CD8-positive, alpha-beta memory T cell (primary cell): ENCODE measurements around the gene NTM. TPM values are rescaled to one million over a fixed set of nuclear protein-coding genes. Genes with fewer than 3 reads are reported as not detected.

ENCODE experiments used
- CTCF ChIA-PET: fragments of 350-600 bp; sonication (Branson Sonifier 250); formaldehyde crosslinking; loops from one replicate; lab custom pipeline; 2021; ENCODE audit warnings: antibody characterized with exemption; lab: Charles Lee
- POLR2A ChIA-PET: fragments of 350-600 bp; sonication (Branson Sonifier 250); formaldehyde crosslinking; loops from one replicate; lab custom pipeline; 2021; ENCODE audit warnings: antibody characterized with exemption; lab: Charles Lee
- DNase-seq, 5 donors: peaks; one replicate each; pipeline versions ENCODE4 v3.0.0 to v3.0.0-alpha.2; 2020 to 2022; ENCODE audit warnings: mixed read lengths in 1 of 5
- H3K27ac ChIP-seq: one replicate; pipeline ENCODE4 v1.7.0; 2013; ENCODE audit warnings: low read depth, mild to moderate bottlenecking, low read length, moderate library complexity
- H3K27me3 ChIP-seq: 2 replicates; pipeline ENCODE4 v1.7.0; 2013; ENCODE audit warnings: low read length, mild to moderate bottlenecking; ENCODE audit not compliant: insufficient read depth, poor library complexity, severe bottlenecking
- H3K36me3 ChIP-seq: 2 replicates; pipeline ENCODE4 v1.7.0; 2013; ENCODE audit warnings: mild to moderate bottlenecking, low read length, moderate library complexity; ENCODE audit not compliant: insufficient read depth
- H3K4me1 ChIP-seq: 2 replicates; pipeline ENCODE4 v1.7.0; 2013; ENCODE audit warnings: mild to moderate bottlenecking, low read length, moderate library complexity; ENCODE audit not compliant: insufficient read depth
- H3K4me3 ChIP-seq: 2 replicates; pipeline ENCODE4 v1.7.0; 2013; ENCODE audit warnings: mild to moderate bottlenecking, low read length
- H3K9me3 ChIP-seq: 2 replicates; pipeline ENCODE4 v1.7.0; 2013; ENCODE audit warnings: mild to moderate bottlenecking, low read length
- H3K27ac Mint-ChIP-seq, 8 donors: one replicate each; pipeline ENCODE4 v1.8.0; 2020 to 2021; ENCODE audit warnings: mixed read lengths in 8 of 8, mild to moderate bottlenecking in 6 of 8, inconsistent platforms in 3 of 8, moderate library complexity in 3 of 8
- H3K27me3 Mint-ChIP-seq, 2 donors: one replicate each; pipeline ENCODE4 v1.8.0; 2020 to 2021; ENCODE audit warnings: mixed read lengths in 2 of 2, mild to moderate bottlenecking in 1 of 2, moderate library complexity in 1 of 2
- H3K36me3 Mint-ChIP-seq, 3 donors: one replicate each; pipeline ENCODE4 v1.8.0; 2020 to 2021; ENCODE audit warnings: mixed read lengths in 3 of 3, inconsistent platforms in 1 of 3, mild to moderate bottlenecking in 1 of 3
- H3K4me1 Mint-ChIP-seq, 3 donors: one replicate each; pipeline ENCODE4 v1.8.0; 2020 to 2021; ENCODE audit warnings: mixed read lengths in 3 of 3, inconsistent platforms in 1 of 3, mild to moderate bottlenecking in 1 of 3
- H3K4me3 Mint-ChIP-seq, 7 donors: one replicate each; pipeline ENCODE4 v1.8.0; 2020 to 2021; ENCODE audit warnings: mixed read lengths in 7 of 7, mild to moderate bottlenecking in 6 of 7, moderate library complexity in 4 of 7, inconsistent platforms in 2 of 7
- H3K9me3 Mint-ChIP-seq, 5 donors: one replicate each; pipeline ENCODE4 v1.8.0; 2020 to 2022; ENCODE audit warnings: mixed read lengths in 5 of 5, mild to moderate bottlenecking in 3 of 5, moderate library complexity in 2 of 5, inconsistent platforms in 1 of 5
- polyA plus RNA-seq: library from polyadenylated mRNA; unstranded; fragments of 300-500 nt; fragmentation: Illumina TruSeq; gene quantifications from one replicate; pipeline ENCODE4 v1.2.3, GENCODE V29; 2021
- total RNA-seq, 2 experiments: library from RNA; stranded (reverse); gene quantifications; one replicate each; pipeline ENCODE4 v1.2.3, GENCODE V29; 2021

The NTM gene
- total and polyA plus RNA-seq, 3 experiments from 2014 or later: not detected

DNA sequence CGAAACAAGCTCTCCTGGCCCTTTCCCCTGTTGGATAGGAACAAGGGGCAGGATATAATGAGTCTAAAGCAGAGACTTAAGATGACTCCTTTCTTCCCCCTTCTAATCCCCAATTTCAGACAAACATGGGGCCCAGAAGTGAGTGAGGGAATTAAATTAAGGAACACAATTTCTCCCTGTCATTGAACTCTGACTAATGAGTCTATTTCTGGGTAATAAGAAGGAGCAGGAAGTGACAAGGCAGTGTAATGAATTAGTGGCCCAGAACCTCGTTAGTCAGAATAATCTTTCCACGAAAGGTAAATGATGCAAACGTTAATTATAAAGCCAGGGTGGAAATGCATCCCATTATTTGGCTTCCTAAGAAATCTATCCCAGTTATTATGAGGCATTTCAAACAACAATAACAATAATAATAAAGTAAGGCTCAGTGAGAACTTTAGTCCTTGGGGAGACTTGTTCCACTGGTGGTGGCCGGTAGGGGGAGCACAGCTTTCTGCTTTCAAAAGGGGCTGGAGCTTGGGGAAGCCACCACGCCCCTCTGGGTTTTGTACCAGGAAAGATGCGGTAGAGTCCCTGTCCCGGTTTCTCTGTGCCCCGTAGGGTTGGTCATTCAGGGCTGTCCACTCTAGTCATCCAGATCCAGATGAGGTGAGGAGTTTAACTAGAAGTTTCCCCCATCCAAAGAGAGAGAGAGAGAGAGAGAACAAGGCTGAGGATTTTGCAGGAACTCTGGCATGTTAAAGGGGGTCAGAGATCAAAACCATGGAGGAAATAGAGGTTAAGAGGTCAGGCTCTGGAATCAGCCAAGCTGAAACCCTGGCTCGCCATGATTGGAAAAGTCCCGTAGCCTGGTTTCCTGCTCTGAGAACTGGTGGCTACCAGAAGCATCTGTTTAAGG is 298.3 kb downstream of the NTM start:
- ChIA-PET CTCF (no interaction called here), POLR2A (no interaction called here)
- H3K27ac Mint-ChIP-seq: no peak overlapping the region
- no peaks in the 10 kb centered on the region for H3K9me3 ChIP-seq
- H3K27me3 Mint-ChIP-seq: peaks cover 0 to 1% of the 10 kb centered on the region in 2 donors
- no peaks in the 10 kb centered on the region for H3K4me1 Mint-ChIP-seq
- H3K27ac ChIP-seq: no peak overlapping the region
- no peak for DNase-seq
- no peak overlapping the region for H3K4me3 Mint-ChIP-seq
- H3K27me3 ChIP-seq: no peaks in the 10 kb centered on the region
- H3K9me3 Mint-ChIP-seq: peaks cover 0 to 3% (median 0%) of the 10 kb centered on the region in 5 donors
- no peaks in the 10 kb centered on the region for H3K36me3 Mint-ChIP-seq
- H3K4me1 ChIP-seq: no peaks in the 10 kb centered on the region
- no peaks in the 10 kb centered on the region for H3K36me3 ChIP-seq
- no peak overlapping the region for H3K4me3 ChIP-seq

- POLR2A ChIA-PET: no interaction called here
- peaks cover 0 to 3% (median 0%) of the 10 kb centered on the region in 5 donors for H3K9me3 Mint-ChIP-seq
- DNase-seq: no peak
- no peaks in the 10 kb centered on the region for H3K4me1 ChIP-seq
- H3K36me3 Mint-ChIP-seq: no peaks in the 10 kb centered on the region
- no peak overlapping the region for H3K4me3 Mint-ChIP-seq
- CTCF ChIA-PET: no interaction called here
- H3K27me3 Mint-ChIP-seq: peaks cover 0 to 1% of the 10 kb centered on the region in 2 donors
- no peaks in the 10 kb centered on the region for H3K36me3 ChIP-seq
- H3K27ac Mint-ChIP-seq: no peak overlapping the region
- H3K27me3 ChIP-seq: no peaks in the 10 kb centered on the region
- no peaks in the 10 kb centered on the region for H3K4me1 Mint-ChIP-seq
- H3K27ac ChIP-seq: no peak overlapping the region
- no peak overlapping the region for H3K4me3 ChIP-seq
- no peaks in the 10 kb centered on the region for H3K9me3 ChIP-seq
Observed at GRCh38 chr11:131669401-131669780, 299.0 kb downstream of the NTM start.

DNA sequence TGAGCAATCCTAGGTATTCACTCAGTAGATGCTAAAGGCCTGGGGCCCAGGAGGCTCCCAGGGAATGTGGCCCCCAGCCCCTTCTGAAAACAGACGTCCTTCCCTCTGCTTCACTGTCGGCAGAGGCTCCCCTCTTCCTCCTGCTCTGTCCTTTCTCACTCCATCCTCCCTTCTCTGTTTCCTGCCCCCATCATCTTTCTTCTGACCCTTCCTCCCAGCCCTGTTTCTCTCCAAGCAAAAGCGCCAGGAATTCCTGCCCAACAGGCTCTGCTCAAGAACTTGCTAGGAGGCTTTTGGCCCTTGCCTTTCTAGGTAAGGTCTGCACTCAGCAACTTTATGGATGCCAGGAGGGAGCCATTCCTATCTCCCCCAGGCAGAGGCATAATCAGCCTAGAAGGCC is 300.5 kb downstream of the NTM start:
- H3K9me3 ChIP-seq: no peaks in the 10 kb centered on the region
- H3K36me3 Mint-ChIP-seq: no peaks in the 10 kb centered on the region

DNA sequence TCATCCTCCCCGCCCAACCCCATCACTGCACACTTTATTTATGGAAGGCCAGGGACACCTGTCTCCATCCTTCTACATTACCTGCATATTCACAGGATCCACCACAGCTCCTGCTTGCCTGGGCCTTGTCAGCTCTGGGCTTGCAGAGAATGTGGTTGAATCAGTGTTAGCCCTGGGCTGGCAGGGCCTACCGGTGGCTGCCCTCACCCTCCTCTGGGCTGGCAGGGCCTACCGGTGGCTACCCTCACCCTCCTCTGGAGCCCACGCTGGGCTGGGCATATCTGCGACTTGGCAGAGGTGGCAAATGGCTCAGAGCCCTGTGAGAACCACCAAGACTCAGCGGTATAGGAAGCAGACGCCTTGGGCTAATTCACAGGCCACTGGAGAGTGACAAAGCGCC is 300.9 kb downstream of the NTM start:
- peaks cover 0 to 3% (median 0%) of the 10 kb centered on the region in 5 donors for H3K9me3 Mint-ChIP-seq

More for the DNA sequence above, 300.5 kb downstream of the NTM start:
- CTCF ChIA-PET: no interaction called here
- Histone ChIP-seq H3K4me1 (no peaks in the 10 kb centered on the region), H3K36me3 (no peaks in the 10 kb centered on the region), H3K4me3 (no peak overlapping the region), H3K27me3 (no peaks in the 10 kb centered on the region), H3K27ac (no peak overlapping the region)
- Mint-ChIP-seq H3K4me3 (no peak overlapping the region), H3K27ac (no peak overlapping the region), H3K4me1 (no peaks in the 10 kb centered on the region), H3K27me3 (peaks cover 0 to 3% of the 10 kb centered on the region in 2 donors), H3K9me3 (peaks cover 0 to 3% (median 0%) of the 10 kb centered on the region in 5 donors)
- POLR2A ChIA-PET: no interaction called here
- DNase-seq: no peak

DNA sequence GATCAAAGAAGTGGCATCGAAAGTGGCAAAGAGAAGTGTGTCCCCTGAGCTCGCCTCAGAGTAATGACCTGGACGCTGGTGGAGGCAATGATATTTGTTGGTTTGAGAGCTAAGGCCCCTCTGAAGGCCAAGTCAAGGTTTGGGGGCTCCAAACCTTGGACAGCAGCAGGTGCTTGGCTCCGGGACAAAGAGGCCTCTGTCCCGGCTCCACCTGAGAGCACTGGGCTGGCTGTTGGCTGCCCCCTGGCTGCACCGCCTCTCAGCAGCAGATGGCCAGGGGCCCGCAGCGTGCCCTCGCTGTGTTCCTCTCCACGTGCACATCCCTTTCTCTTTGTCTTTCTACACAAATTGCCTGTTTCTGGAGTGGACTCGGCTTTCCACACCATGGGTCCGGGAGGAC is 301.3 kb downstream of the NTM start:
- Histone ChIP-seq H3K9me3 (no peaks in the 10 kb centered on the region), H3K27ac (no peak overlapping the region), H3K27me3 (no peaks in the 10 kb centered on the region), H3K4me1 (no peaks in the 10 kb centered on the region), H3K4me3 (no peak overlapping the region), H3K36me3 (no peaks in the 10 kb centered on the region)
- ChIA-PET CTCF (no interaction called here), POLR2A (no interaction called here)
- no peak for DNase-seq
- no peaks in the 10 kb centered on the region for H3K4me1 Mint-ChIP-seq
- no peaks in the 10 kb centered on the region for H3K36me3 Mint-ChIP-seq
- peaks cover 0 to 3% of the 10 kb centered on the region in 2 donors for H3K27me3 Mint-ChIP-seq
- H3K27ac Mint-ChIP-seq: no peak overlapping the region
- H3K4me3 Mint-ChIP-seq: no peak overlapping the region
- H3K9me3 Mint-ChIP-seq: peaks cover 0 to 3% (median 0%) of the 10 kb centered on the region in 5 donors

More for the DNA sequence above, 300.9 kb downstream of the NTM start:
- ChIA-PET POLR2A (no interaction called here), CTCF (no interaction called here)
- no peaks in the 10 kb centered on the region for H3K9me3 ChIP-seq
- H3K4me1 ChIP-seq: no peaks in the 10 kb centered on the region
- no peaks in the 10 kb centered on the region for H3K4me1 Mint-ChIP-seq
- H3K27ac Mint-ChIP-seq: no peak overlapping the region
- DNase-seq: no peak
- no peak overlapping the region for H3K4me3 Mint-ChIP-seq
- no peaks in the 10 kb centered on the region for H3K36me3 ChIP-seq
- no peaks in the 10 kb centered on the region for H3K36me3 Mint-ChIP-seq
- no peak overlapping the region for H3K4me3 ChIP-seq
- peaks cover 0 to 3% of the 10 kb centered on the region in 2 donors for H3K27me3 Mint-ChIP-seq
- H3K27ac ChIP-seq: no peak overlapping the region
- no peaks in the 10 kb centered on the region for H3K27me3 ChIP-seq

DNA sequence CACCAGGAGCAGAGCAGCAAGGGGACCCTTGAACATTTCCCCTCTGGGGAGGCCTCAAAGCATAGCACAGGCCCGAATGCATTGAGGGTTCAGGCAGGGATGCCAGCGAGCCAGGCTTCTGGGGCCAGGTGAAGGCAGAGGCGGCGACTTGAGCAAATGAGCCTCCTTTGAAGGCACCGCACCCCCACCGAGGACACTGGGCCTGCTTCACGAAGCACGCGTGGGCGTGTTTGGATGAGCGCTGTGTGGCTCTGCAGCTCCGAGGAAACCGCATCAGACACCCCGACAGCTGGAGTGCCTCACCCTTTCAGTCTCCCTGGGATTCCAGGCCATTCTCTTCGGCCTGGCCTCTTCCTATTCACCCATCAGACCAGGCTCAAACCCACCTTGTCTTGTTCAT is 301.8 kb downstream of the NTM start:
- H3K27me3 ChIP-seq: no peaks in the 10 kb centered on the region
- no peaks in the 10 kb centered on the region for H3K36me3 ChIP-seq
- H3K4me1 ChIP-seq: no peaks in the 10 kb centered on the region
- H3K9me3 ChIP-seq: no peaks in the 10 kb centered on the region
- H3K4me3 Mint-ChIP-seq: no peak overlapping the region
- H3K27ac ChIP-seq: no peak overlapping the region
- H3K27me3 Mint-ChIP-seq: peaks cover 0 to 3% of the 10 kb centered on the region in 2 donors
- ChIA-PET CTCF (no interaction called here), POLR2A (no interaction called here)
- H3K4me1 Mint-ChIP-seq: no peaks in the 10 kb centered on the region
- H3K27ac Mint-ChIP-seq: no peak overlapping the region
- no peak overlapping the region for H3K4me3 ChIP-seq
- H3K36me3 Mint-ChIP-seq: no peaks in the 10 kb centered on the region
- peaks cover 0 to 2% (median 0%) of the 10 kb centered on the region in 5 donors for H3K9me3 Mint-ChIP-seq
- DNase-seq: no peak

DNA sequence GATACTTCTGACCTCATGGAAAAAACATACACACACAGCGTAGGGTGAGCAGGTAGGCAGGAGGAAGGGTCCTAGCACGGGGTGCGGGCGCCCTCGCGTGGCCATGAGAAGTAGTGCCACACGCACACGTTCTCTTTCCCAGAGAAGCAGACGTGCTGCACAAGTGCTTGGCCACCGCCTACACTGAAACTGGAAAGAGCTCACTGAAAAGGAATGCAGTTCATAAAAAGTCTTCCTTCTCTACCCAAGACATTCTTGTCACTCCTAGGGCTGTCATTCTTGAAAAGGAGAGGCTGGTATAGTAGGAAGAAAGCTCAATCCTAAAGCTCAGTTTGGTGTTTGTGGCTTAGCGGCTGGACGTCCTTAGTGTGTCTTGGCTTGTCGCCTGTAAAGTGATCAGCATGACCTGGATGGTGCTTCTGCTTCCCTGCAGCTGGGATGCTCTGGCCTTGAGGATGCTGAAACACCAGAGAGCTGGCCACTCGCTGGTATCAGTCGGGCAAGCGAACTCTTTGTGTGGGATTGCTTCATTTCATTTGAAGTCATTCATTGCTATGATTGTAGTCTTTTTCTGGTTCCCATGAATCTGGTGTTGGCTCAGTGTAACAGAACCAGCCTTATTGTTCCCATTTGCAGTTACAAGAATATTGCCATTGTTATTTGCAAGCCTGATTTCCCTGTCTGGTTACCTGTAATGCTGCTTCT is 303.8 kb downstream of the NTM start:
- ChIA-PET POLR2A (no interaction called here), CTCF (interaction anchor here (0.9 kb wide), 1 partner anchor 11 kb away, joined by 3 read pairs; no protein-coding TSS in a partner anchor)
- DNase-seq: no peak
- no peaks in the 10 kb centered on the region for H3K27me3 ChIP-seq
- no peaks in the 10 kb centered on the region for H3K36me3 ChIP-seq
- Mint-ChIP-seq H3K4me1 (no peaks in the 10 kb centered on the region), H3K9me3 (no peaks in the 10 kb centered on the region), H3K36me3 (no peaks in the 10 kb centered on the region), H3K4me3 (no peak overlapping the region), H3K27ac (no peak overlapping the region), H3K27me3 (peaks cover 0 to 3% of the 10 kb centered on the region in 2 donors)
- H3K9me3 ChIP-seq: no peaks in the 10 kb centered on the region
- H3K4me3 ChIP-seq: no peak overlapping the region
- no peaks in the 10 kb centered on the region for H3K4me1 ChIP-seq
- no peak overlapping the region for H3K27ac ChIP-seq
